Loucy (cell line): Measurements from ENCODE around the gene JAZF1.
"Not testable (repeated sequence)": the region's sequence is repeated elsewhere in the genome, so short reads cannot be mapped to it uniquely, and the experiment has no call there.

ENCODE experiments used
- H2AFZ ChIP-seq: fragments of 200-600 bp; sonication (generic); 2 replicates; pipeline ENCODE4 v1.6.0; 2016; ENCODE audit warnings: antibody characterized with exemption, mild to moderate bottlenecking, low read length, moderate library complexity
- H3F3A ChIP-seq: fragments of 200-600 bp; 2 replicates; pipeline ENCODE4 v1.6.0; 2016; ENCODE audit warnings: antibody characterized with exemption, low read depth, mild to moderate bottlenecking
- H3K27me3 ChIP-seq: fragments of 200-600 bp; sonication (generic); 2 replicates; pipeline ENCODE4 v1.6.1; 2014; ENCODE audit warnings: low read length, mild to moderate bottlenecking; ENCODE audit not compliant: insufficient read depth, poor library complexity, severe bottlenecking
- H3K36me3 ChIP-seq: fragments of 200-600 bp; sonication (generic); 2 replicates; pipeline ENCODE4 v1.6.1; 2016; ENCODE audit warnings: low read length; ENCODE audit not compliant: insufficient read depth
- H3K4me1 ChIP-seq: fragments of 200-600 bp; sonication (generic); 2 replicates; pipeline ENCODE4 v1.5.1; 2014; ENCODE audit warnings: low read length, mild to moderate bottlenecking; ENCODE audit not compliant: insufficient read depth, poor library complexity, severe bottlenecking
- H3K4me2 ChIP-seq: fragments of 200-600 bp; sonication (generic); 2 replicates; pipeline ENCODE4 v1.6.0; 2014; ENCODE audit warnings: antibody characterized with exemption, low read length, low read depth, mild to moderate bottlenecking; ENCODE audit not compliant: poor library complexity, severe bottlenecking
- H3K4me3 ChIP-seq: fragments of 200-600 bp; sonication (generic); 2 replicates; pipeline ENCODE4 v1.5.1; 2014; ENCODE audit warnings: low read length, mild to moderate bottlenecking, mixed read lengths; ENCODE audit not compliant: poor library complexity, severe bottlenecking
- H3K79me2 ChIP-seq: fragments of 200-600 bp; sonication (generic); 2 replicates; pipeline ENCODE4 v1.6.1; 2014; ENCODE audit warnings: low read length; ENCODE audit not compliant: insufficient read depth
- H3K9ac ChIP-seq: fragments of 200-600 bp; sonication (generic); 2 replicates; pipeline ENCODE4 v1.6.0; 2014; ENCODE audit warnings: mild to moderate bottlenecking, low read depth, low read length, moderate library complexity; ENCODE audit not compliant: poor library complexity, severe bottlenecking
- H3K9me2 ChIP-seq: fragments of 200-600 bp; sonication (generic); replicated peaks from 2 replicates; pipeline ENCODE4 v1.6.1; 2016; ENCODE audit warnings: low read depth, low read length, mixed read lengths
- H3K9me3 ChIP-seq: fragments of 200-600 bp; sonication (generic); 2 replicates; pipeline ENCODE4 v1.6.1; 2014; ENCODE audit warnings: mild to moderate bottlenecking, antibody characterized with exemption, low read length, low read depth; ENCODE audit not compliant: insufficient read depth
- H4K20me1 ChIP-seq: fragments of 200-600 bp; sonication (generic); 2 replicates; pipeline ENCODE4 v1.6.0; 2014; ENCODE audit warnings: antibody characterized with exemption, low read length, mild to moderate bottlenecking; ENCODE audit not compliant: insufficient read depth, poor library complexity, severe bottlenecking
- EZH2phosphoT487 ChIP-seq: fragments of 200-600 bp; IDR thresholded peaks from 2 replicates; pipeline ENCODE4 v1.6.1; 2018; ENCODE audit warnings: antibody characterized with exemption, mild to moderate bottlenecking, moderate library complexity, borderline replicate concordance
- TF ChIP-seq, protein P1 (sequence below): fragments of 200-600 bp; sonication (generic); conservative IDR thresholded peaks from 2 replicates; pipeline ENCODE4 v1.5.1; 2014; ENCODE audit warnings: mild to moderate bottlenecking, antibody characterized with exemption, low read length

JAZF1 gene

DNA sequence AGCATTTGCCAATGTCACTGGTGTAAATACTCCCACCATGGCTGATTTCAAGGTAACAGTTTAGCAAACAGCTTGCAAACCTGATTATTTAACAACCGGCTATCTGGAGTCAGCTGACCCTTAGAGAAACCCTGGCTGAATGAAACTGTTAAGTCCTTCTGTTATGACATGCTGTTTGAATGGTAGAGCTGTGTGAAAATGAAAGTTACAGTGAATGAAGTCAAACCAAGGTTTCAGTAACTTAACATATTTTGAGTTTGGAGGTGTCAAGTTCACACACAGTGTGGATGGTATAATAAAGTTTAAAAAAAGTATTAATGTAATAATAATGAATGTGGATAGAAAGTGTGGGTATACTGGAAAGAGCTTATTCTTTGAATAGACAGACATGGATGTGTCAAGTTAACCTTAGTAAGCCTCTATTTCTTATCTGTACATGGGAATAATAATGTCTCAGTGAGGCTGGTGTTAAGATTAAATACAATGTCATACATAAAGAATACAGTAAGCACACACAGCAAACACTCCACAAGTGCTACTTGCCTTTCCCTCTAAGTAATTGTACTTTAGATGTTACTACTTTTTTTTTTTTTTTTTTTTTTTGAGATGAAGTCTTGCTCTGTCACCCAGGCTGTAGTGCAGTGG lies 290.3 kb downstream of the JAZF1 start:
- H3K9me2 ChIP-seq = no peaks in the 10 kb centered on the region
- no peak overlapping the region for H3K9ac ChIP-seq
- H3K4me1 ChIP-seq = peaks cover 4% of the 10 kb centered on the region
- no peaks in the 10 kb centered on the region for H3K27me3 ChIP-seq
- H3K4me3 ChIP-seq = no peak overlapping the region
- H3K4me2 ChIP-seq = no peak overlapping the region
- no peaks in the 10 kb centered on the region; the same call in 1 of the 2 replicates for H3K79me2 ChIP-seq
- H3F3A ChIP-seq = peaks cover 4% of the 10 kb centered on the region; the same call in 1 of the 2 replicates
- no peaks in the 10 kb centered on the region for H4K20me1 ChIP-seq
- no peaks in the 10 kb centered on the region for H3K36me3 ChIP-seq
- no peaks in the 10 kb centered on the region for H3K9me3 ChIP-seq
- TF ChIP-seq EZH2phosphoT487 = no peak
- TF ChIP-seq, protein P1, sequence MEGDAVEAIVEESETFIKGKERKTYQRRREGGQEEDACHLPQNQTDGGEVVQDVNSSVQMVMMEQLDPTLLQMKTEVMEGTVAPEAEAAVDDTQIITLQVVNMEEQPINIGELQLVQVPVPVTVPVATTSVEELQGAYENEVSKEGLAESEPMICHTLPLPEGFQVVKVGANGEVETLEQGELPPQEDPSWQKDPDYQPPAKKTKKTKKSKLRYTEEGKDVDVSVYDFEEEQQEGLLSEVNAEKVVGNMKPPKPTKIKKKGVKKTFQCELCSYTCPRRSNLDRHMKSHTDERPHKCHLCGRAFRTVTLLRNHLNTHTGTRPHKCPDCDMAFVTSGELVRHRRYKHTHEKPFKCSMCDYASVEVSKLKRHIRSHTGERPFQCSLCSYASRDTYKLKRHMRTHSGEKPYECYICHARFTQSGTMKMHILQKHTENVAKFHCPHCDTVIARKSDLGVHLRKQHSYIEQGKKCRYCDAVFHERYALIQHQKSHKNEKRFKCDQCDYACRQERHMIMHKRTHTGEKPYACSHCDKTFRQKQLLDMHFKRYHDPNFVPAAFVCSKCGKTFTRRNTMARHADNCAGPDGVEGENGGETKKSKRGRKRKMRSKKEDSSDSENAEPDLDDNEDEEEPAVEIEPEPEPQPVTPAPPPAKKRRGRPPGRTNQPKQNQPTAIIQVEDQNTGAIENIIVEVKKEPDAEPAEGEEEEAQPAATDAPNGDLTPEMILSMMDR = no peak
- no peak overlapping the region for H2AFZ ChIP-seq

GRCh38 chr7:27889800-27890199 lies 290.8 kb downstream of the JAZF1 start:
- Histone ChIP-seq H3K36me3 (no peaks in the 10 kb centered on the region), H3K4me2 (no peak overlapping the region), H3K9me3 (no peaks in the 10 kb centered on the region), H2AFZ (no peak overlapping the region), H3K79me2 (no peaks in the 10 kb centered on the region; the same call in 1 of the 2 replicates), H3K4me3 (no peak overlapping the region), H3F3A (peaks cover 2% of the 10 kb centered on the region; the same call in 1 of the 2 replicates), H3K27me3 (no peaks in the 10 kb centered on the region), H3K9ac (no peak overlapping the region), H4K20me1 (no peaks in the 10 kb centered on the region), H3K4me1 (no peaks in the 10 kb centered on the region), H3K9me2 (no peaks in the 10 kb centered on the region)
- no peak for TF ChIP-seq EZH2phosphoT487
- TF ChIP-seq, protein P1 = no peak

DNA sequence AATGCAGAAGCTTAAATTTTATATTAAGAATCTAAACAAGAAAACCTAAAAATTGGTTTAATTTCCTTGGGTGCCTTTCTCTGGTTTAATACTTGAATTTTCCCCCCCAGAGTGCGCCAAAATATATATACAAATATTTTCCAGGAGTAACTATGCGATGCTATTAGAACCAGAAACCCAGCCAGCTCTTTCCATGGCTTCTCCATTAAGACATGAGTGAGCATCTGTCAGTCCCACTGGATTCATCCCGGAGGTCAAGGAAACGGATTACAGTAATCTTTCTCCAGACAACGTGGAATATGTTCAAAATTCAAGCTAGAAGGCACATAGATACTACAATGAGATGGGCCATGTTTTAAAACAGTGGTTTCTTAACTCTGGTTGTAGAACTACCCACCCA lies 291.9 kb downstream of the JAZF1 start:
- TF ChIP-seq, protein P1 = no peak
- TF ChIP-seq EZH2phosphoT487 = no peak
- Histone ChIP-seq H3K79me2 (no peaks in the 10 kb centered on the region; the same call in 1 of the 2 replicates), H3K4me3 (no peak overlapping the region), H3K36me3 (no peaks in the 10 kb centered on the region), H3K9ac (no peak overlapping the region), H3K4me2 (no peak overlapping the region), H3K9me3 (no peaks in the 10 kb centered on the region), H3K4me1 (no peaks in the 10 kb centered on the region), H3K9me2 (no peaks in the 10 kb centered on the region), H3F3A (peaks cover 2% of the 10 kb centered on the region; the same call in 1 of the 2 replicates), H2AFZ (no peak overlapping the region), H4K20me1 (no peaks in the 10 kb centered on the region), H3K27me3 (no peaks in the 10 kb centered on the region)

GRCh38 chr7:27886710-27887109 lies 293.9 kb downstream of the JAZF1 start:
- not testable (repeated sequence) for H3K4me1 ChIP-seq, H3K27me3 ChIP-seq, H3K9me3 ChIP-seq, H2AFZ ChIP-seq, H3K4me3 ChIP-seq, H3F3A ChIP-seq, H3K79me2 ChIP-seq, H3K4me2 ChIP-seq, H3K9ac ChIP-seq, H4K20me1 ChIP-seq, H3K9me2 ChIP-seq, H3K36me3 ChIP-seq
